ENCODE results near the gene MEF2B.
A peak's percentile ranks its signal among the peaks of the same experiment; 100 is the strongest.

DNA sequence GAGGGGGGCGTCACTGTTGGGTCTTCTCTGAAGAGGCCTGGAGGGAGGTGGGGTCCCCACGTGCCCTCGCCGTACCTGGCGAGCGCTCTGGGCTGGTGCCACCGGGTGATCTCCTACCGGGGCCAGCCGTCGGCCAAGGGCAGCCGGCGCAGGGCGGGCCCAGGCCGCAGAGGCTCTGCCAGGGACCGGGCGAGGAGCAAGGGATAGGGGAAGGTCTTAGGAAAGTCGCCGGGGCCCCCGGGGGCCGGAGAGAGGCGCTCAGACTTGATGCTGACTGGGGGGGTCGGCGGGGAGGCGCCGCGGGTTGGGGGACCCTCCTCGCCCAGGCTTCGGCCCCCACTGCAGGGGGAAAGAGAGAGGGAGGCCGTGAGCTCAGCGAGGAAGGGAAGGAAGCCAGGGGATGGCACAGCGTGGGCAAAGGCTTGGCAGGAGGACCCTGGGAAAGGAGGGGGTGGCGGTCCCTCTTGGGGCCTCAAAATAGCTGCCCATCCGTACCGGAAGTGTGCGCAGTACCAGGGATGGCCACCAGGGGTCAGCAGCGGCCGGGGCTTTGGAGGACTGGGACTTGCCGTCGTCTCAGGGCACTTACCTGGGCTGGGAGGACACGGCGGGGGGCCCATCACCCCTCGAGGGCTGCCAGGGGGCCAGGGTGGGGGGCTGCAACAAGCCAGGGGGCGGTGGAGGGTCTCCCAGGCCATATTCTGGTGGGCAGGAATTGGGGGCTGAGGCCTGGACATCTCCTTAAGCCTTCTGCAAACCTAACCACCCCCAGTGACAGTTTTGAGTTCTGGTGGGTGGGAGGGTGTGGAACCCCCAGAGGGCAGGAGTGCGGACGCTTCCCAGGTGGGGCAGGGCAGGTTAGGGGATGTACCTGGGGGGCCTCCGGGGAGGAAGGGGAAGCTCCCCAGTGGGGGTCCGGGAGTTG is 24.1 kb downstream of the MEF2B start:
- TF ChIP-seq, protein P1, sequence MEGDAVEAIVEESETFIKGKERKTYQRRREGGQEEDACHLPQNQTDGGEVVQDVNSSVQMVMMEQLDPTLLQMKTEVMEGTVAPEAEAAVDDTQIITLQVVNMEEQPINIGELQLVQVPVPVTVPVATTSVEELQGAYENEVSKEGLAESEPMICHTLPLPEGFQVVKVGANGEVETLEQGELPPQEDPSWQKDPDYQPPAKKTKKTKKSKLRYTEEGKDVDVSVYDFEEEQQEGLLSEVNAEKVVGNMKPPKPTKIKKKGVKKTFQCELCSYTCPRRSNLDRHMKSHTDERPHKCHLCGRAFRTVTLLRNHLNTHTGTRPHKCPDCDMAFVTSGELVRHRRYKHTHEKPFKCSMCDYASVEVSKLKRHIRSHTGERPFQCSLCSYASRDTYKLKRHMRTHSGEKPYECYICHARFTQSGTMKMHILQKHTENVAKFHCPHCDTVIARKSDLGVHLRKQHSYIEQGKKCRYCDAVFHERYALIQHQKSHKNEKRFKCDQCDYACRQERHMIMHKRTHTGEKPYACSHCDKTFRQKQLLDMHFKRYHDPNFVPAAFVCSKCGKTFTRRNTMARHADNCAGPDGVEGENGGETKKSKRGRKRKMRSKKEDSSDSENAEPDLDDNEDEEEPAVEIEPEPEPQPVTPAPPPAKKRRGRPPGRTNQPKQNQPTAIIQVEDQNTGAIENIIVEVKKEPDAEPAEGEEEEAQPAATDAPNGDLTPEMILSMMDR (IDR thresholded peaks at IDR 0.05; ENCODE audit: insufficient read depth, low read length, poor library complexity, severe bottlenecking): peak; percentile 73
- TF ChIP-seq EZH2phosphoT487 (conservative IDR thresholded peaks at IDR 0.05; ENCODE audit: low read length): no peak

Data from SU-DHL-6 (cell line).